Suprapubic skin (tissue), 4 donors: ENCODE data around the gene BAIAP3. TPM values are rescaled to one million over a fixed set of nuclear protein-coding genes. Genes with fewer than 3 reads are reported as not detected.

ENCODE experiments used
- DNase-seq, 2 donors: peaks; one replicate each; pipeline ENCODE4 v3.0.0-alpha.2; 2019; ENCODE audit warnings: low spot score in 2 of 2
- H3K27ac ChIP-seq: fragments of 200-600 bp; sonication (generic); one replicate; pipeline ENCODE4 v1.5.1; 2019
- H3K27me3 ChIP-seq: fragments of 200-600 bp; sonication (generic); one replicate; pipeline ENCODE4 v1.5.1; 2019
- H3K36me3 ChIP-seq: fragments of 200-600 bp; sonication (generic); one replicate; pipeline ENCODE4 v1.5.1; 2019
- H3K4me1 ChIP-seq: fragments of 200-600 bp; sonication (generic); one replicate; pipeline ENCODE4 v1.5.1; 2019
- H3K4me3 ChIP-seq: fragments of 200-600 bp; sonication (generic); one replicate; pipeline ENCODE4 v1.5.1; 2019; ENCODE audit warnings: mild to moderate bottlenecking
- H3K9me3 ChIP-seq: fragments of 200-600 bp; sonication (generic); one replicate; pipeline ENCODE4 v1.5.1; 2019
- EP300 ChIP-seq: sonication (generic); formaldehyde crosslinking; IDR thresholded peaks from one replicate; pipeline ENCODE4 v1.6.1; 2017; ENCODE audit warnings: antibody characterized with exemption
- POLR2A ChIP-seq, 2 donors: fragments of 450-650 bp; IDR thresholded peaks; one replicate each; pipeline ENCODE4 v1.6.1; 2017; ENCODE audit warnings: antibody characterized with exemption in 2 of 2, mild to moderate bottlenecking in 2 of 2, moderate library complexity in 2 of 2
- POLR2AphosphoS5 ChIP-seq, 3 donors: sonication (generic); formaldehyde crosslinking; IDR thresholded peaks; one replicate each; pipeline ENCODE4 v1.6.1; 2017; ENCODE audit warnings: antibody characterized with exemption in 3 of 3
- WGBS: methylation state at CpG from one replicate; pipeline ENCODE4 v1.1.5; 2018; 5-methylcytosine and 5-hydroxymethylcytosine counted together
- total RNA-seq, 4 donors: library from RNA; depleted of rRNA; stranded (reverse); fragments of >200 nt; gene quantifications; one replicate each; pipeline ENCODE4 v1.1.0, GENCODE V29; 2016
- TF ChIP-seq, protein P1 (sequence below), 2 donors: fragments of 200-600 bp in 1 of 2; fragments of 450-650 bp in 1 of 2; sonication (generic) in 1 of 2; IDR thresholded peaks; one replicate each; pipeline ENCODE4 v1.5.1; 2016 to 2019; ENCODE audit warnings: antibody characterized with exemption in 2 of 2, mild to moderate bottlenecking in 1 of 2, moderate library complexity in 1 of 2

BAIAP3 gene
- total RNA-seq, 4 donors from 2014 or later = 0.87 to 6.2 (median 2.5) TPM

DNA sequence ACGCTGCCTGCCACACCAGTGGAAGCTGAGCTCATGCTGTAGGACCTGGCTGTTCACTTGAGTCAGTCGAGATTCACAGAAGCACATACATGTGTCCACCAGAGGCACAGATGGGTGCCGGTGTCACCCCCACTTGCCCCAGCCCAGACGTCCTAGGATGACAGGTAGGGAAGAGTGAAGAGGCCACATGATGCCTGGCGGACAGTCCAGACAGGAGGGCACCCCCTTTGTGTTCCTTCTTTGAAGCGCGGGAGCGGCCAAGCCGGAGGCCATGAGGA is 15.2 kb upstream of the BAIAP3 start:
- Histone ChIP-seq H3K4me3 (no peak overlapping the region), H3K27me3 (no peaks in the 10 kb centered on the region), H3K4me1 (peaks cover 7% of the 10 kb centered on the region), H3K27ac (no peak overlapping the region), H3K9me3 (no peaks in the 10 kb centered on the region), H3K36me3 (peaks cover 94% of the 10 kb centered on the region)
- DNase-seq = no peak
- WGBS = 77% methylated on average over 8 of the region's 9 CpGs
- TF ChIP-seq, protein P1, sequence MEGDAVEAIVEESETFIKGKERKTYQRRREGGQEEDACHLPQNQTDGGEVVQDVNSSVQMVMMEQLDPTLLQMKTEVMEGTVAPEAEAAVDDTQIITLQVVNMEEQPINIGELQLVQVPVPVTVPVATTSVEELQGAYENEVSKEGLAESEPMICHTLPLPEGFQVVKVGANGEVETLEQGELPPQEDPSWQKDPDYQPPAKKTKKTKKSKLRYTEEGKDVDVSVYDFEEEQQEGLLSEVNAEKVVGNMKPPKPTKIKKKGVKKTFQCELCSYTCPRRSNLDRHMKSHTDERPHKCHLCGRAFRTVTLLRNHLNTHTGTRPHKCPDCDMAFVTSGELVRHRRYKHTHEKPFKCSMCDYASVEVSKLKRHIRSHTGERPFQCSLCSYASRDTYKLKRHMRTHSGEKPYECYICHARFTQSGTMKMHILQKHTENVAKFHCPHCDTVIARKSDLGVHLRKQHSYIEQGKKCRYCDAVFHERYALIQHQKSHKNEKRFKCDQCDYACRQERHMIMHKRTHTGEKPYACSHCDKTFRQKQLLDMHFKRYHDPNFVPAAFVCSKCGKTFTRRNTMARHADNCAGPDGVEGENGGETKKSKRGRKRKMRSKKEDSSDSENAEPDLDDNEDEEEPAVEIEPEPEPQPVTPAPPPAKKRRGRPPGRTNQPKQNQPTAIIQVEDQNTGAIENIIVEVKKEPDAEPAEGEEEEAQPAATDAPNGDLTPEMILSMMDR (IDR thresholded peaks at IDR 0.05) = no peak
- TF ChIP-seq EP300 (no peak), POLR2A (IDR thresholded peaks at IDR 0.05) (no peak), POLR2AphosphoS5 (IDR thresholded peaks at IDR 0.05) (no peak)

DNA sequence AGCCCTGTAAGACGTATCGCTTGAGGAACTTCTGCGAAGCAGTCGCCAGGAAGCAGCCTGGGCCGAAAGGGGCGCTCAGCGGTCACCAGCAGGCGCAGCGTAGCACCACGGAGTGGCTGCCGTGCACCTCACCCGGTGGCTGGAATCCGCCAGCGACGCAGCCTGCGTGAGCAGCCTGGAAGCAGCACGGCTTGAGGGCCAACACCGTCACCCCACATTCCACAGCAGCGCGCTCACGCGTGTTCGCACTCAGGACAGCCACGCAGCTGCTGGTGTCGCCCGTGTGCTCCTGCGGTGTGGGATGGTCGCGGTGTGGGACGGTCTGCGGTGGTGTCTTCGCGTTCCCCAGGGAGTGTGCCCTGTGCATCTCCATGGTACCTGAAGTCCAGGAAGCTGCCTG is 14.4 kb upstream of the BAIAP3 start:
- no peak overlapping the region for H3K27ac ChIP-seq
- no peaks in the 10 kb centered on the region for H3K27me3 ChIP-seq
- TF ChIP-seq POLR2AphosphoS5 (IDR thresholded peaks at IDR 0.05) (no peak), EP300 (no peak), POLR2A (IDR thresholded peaks at IDR 0.05) (no peak)
- TF ChIP-seq, protein P1 (IDR thresholded peaks at IDR 0.05) = no peak
- no peaks in the 10 kb centered on the region for H3K9me3 ChIP-seq
- H3K36me3 ChIP-seq = peaks cover 98% of the 10 kb centered on the region
- 92% methylated on average over 33 of the region's 33 CpGs for WGBS
- no peak overlapping the region for H3K4me3 ChIP-seq
- no peak for DNase-seq
- no peaks in the 10 kb centered on the region for H3K4me1 ChIP-seq

DNA sequence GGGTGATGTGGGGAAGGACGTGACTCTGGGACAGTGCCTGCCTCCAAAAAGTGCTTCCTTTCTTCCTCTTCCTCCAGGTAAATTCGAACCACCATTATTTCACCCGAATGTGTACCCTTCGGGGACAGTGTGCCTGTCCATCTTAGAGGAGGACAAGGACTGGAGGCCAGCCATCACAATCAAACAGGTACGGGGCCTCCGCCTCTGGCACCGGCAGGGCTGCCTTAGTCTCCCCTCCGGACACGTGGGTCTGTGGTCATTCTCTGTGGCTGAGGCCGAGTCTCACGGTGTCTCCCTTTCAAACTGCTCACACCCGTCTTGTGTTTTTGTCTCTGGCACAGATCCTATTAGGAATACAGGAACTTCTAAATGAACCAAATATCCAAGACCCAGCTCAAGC is 13.3 kb upstream of the BAIAP3 start:
- DNase-seq = no peak
- H3K4me3 ChIP-seq = no peak overlapping the region
- WGBS = 83% methylated on average over 12 of the region's 12 CpGs
- TF ChIP-seq, protein P1 (IDR thresholded peaks at IDR 0.05) = no peak
- TF ChIP-seq POLR2AphosphoS5 (IDR thresholded peaks at IDR 0.05) (no peak), POLR2A (IDR thresholded peaks at IDR 0.05) (no peak), EP300 (no peak)
- no peaks in the 10 kb centered on the region for H3K27me3 ChIP-seq
- no peaks in the 10 kb centered on the region for H3K9me3 ChIP-seq
- peaks cover 98% of the 10 kb centered on the region for H3K36me3 ChIP-seq
- H3K27ac ChIP-seq = no peak overlapping the region
- H3K4me1 ChIP-seq = no peaks in the 10 kb centered on the region

DNA sequence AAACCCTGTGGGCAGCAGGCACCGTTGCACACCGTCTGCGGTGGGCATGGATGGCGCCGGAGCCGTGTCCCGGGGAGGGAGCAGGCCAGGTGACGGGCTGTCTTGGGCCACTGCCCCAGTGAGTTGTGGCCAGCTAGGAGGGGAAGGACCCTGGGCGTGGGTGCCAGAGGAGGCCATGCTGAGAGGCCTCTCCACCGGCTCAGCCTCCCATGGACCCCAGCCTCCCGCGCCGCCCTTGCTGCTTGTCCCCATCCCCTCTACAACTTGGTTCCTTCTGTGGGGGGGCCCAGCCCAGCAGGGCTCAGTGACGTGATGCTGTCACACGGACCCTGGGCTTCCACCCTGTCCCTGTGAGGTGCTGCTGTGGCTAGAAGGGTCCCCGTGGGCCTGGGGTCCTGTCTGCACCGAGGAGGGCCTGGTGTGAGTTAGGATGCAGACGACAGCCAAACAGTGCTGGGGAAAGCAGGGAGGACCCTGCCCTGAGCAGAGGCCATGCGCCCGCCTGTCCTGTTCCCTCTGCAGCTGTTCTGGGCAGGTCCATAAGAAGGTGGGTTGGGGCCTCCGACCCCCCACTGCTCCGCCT is 12.7 kb upstream of the BAIAP3 start:
- no peak for TF ChIP-seq POLR2AphosphoS5 (IDR thresholded peaks at IDR 0.05)
- TF ChIP-seq, protein P1 (IDR thresholded peaks at IDR 0.05) = no peak
- no peak for TF ChIP-seq EP300
- TF ChIP-seq POLR2A (IDR thresholded peaks at IDR 0.05) = no peak
- WGBS = 93% methylated on average over 5 of the region's 22 CpGs
- Histone ChIP-seq H3K4me1 (no peaks in the 10 kb centered on the region), H3K36me3 (peaks cover 98% of the 10 kb centered on the region), H3K27ac (no peak overlapping the region), H3K4me3 (no peak overlapping the region), H3K9me3 (no peaks in the 10 kb centered on the region), H3K27me3 (no peaks in the 10 kb centered on the region)
- no peak for DNase-seq

GRCh38 chr16:1322407-1322806 is 11.0 kb upstream of the BAIAP3 start:
- no peaks in the 10 kb centered on the region for H3K4me1 ChIP-seq
- WGBS = 100% methylated on average over 8 of the region's 8 CpGs
- H3K36me3 ChIP-seq = peaks cover 87% of the 10 kb centered on the region
- no peak overlapping the region for H3K27ac ChIP-seq
- H3K27me3 ChIP-seq = no peaks in the 10 kb centered on the region
- H3K9me3 ChIP-seq = no peaks in the 10 kb centered on the region
- DNase-seq = no peak
- TF ChIP-seq POLR2AphosphoS5 (IDR thresholded peaks at IDR 0.05) = no peak
- TF ChIP-seq EP300 = no peak
- no peak for TF ChIP-seq POLR2A (IDR thresholded peaks at IDR 0.05)
- TF ChIP-seq, protein P1 (IDR thresholded peaks at IDR 0.05) = no peak
- H3K4me3 ChIP-seq = no peak overlapping the region
